ENCODE results near the gene UVRAG. TPM values are rescaled to one million over a fixed set of nuclear protein-coding genes. Genes with fewer than 3 reads are reported as not detected.

The UVRAG gene
- total RNA-seq, 4 donors from 2014 or later, result 27.1 to 35.9 (median 31.0) TPM

DNA sequence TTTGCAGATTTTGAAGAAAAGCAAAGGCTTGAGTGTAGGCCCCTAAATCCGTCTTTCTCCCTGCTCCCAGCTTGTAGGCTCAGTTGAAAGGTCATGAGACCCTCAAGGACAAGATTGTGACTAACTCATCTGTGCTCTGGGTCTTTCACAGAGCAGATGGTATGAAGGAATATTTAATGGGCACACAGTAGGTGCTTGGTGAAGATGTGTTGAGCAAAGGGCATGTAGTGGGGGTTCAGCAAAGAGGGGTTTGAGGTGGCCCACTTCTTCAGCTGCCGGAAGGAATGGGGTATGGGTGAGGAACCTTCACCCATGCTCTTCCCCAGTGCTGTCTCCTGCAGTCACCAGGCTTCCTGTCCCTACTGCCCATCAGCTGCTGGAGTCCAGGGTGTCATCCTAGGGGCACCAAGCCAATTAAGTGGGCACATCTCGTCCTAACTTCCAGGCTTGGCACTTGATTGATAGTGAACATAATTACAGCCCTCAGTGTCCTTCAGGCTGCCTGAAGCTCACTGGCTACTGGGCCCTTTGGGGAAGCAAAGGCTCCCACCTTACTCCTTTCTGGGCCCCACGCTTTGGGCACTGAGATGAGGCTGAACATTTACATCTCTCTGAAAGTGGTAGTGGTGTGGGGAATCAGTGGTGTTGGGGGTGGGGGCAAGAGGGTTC lies 31.5 kb upstream of the UVRAG start:
- Histone ChIP-seq H3K27me3 (no peaks in the 10 kb centered on the region), H3K9me3 (no peaks in the 10 kb centered on the region), H3K4me1 (no peaks in the 10 kb centered on the region), H3K27ac (no peak overlapping the region), H3K4me3 (replicated peaks in 1 of 3) (no peak overlapping the region), H3K36me3 (no peaks in the 10 kb centered on the region)
- WGBS, 2 donors, result 78 to 96% methylated on average over 4 of the region's 4 CpGs
- no peak for DNase-seq
- TF ChIP-seq, protein P1, sequence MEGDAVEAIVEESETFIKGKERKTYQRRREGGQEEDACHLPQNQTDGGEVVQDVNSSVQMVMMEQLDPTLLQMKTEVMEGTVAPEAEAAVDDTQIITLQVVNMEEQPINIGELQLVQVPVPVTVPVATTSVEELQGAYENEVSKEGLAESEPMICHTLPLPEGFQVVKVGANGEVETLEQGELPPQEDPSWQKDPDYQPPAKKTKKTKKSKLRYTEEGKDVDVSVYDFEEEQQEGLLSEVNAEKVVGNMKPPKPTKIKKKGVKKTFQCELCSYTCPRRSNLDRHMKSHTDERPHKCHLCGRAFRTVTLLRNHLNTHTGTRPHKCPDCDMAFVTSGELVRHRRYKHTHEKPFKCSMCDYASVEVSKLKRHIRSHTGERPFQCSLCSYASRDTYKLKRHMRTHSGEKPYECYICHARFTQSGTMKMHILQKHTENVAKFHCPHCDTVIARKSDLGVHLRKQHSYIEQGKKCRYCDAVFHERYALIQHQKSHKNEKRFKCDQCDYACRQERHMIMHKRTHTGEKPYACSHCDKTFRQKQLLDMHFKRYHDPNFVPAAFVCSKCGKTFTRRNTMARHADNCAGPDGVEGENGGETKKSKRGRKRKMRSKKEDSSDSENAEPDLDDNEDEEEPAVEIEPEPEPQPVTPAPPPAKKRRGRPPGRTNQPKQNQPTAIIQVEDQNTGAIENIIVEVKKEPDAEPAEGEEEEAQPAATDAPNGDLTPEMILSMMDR (IDR thresholded peaks at IDR 0.05), result no peak
- intact Hi-C loops (cut with DNase I), result no loop called here

DNA sequence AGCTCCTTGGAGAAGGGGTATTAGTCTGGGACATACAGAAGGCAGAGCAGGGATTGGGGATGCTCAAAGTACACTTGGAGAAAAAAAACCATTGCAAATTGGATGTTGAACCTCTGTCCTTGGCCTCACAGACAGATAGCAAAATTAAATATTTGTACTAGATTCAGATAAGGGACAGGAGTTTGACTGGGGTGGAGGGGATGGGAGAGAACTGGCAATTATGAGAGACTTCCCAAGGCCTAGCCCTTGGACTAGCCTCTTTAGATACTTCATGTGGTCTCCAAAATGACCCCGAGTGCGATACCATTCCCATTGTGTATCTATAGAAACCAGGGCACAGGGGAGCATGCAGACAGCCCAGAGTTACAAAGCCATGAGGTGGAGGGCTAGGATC lies 30.9 kb upstream of the UVRAG start:
- no peaks in the 10 kb centered on the region for H3K27me3 ChIP-seq
- no peak for TF ChIP-seq POLR2A (IDR thresholded peaks at IDR 0.05)
- TF ChIP-seq, protein P1 (IDR thresholded peaks at IDR 0.05), result no peak
- H3K4me1 ChIP-seq, result no peaks in the 10 kb centered on the region
- H3K4me3 ChIP-seq (replicated peaks in 1 of 3), result no peak overlapping the region
- 96 to 100% methylated on average over 2 of the region's 2 CpGs for WGBS, 2 donors
- intact Hi-C loops (cut with DNase I), result no loop called here
- no peaks in the 10 kb centered on the region for H3K36me3 ChIP-seq
- H3K9me3 ChIP-seq, result no peaks in the 10 kb centered on the region
- no peak for DNase-seq
- no peak overlapping the region for H3K27ac ChIP-seq

DNA sequence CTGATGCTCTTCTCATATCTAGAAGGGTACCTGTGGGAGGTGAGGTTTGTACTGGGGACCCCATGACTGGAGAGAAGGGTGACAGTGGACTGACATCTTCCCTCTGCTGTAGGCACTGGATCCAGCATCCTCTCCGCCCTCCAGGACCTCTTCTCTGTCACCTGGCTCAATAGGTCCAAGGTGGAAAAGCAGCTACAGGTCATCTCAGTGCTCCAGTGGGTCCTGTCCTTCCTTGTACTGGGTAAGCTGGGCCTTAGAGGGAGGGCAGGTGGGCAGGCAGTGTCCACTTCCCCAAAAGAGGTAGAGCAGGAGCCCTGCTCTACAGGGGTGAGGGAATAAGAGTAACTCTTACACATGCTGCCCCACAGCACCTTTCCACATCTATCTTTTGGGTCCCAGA lies 30.5 kb upstream of the UVRAG start:
- no peaks in the 10 kb centered on the region for H3K27me3 ChIP-seq
- H3K4me1 ChIP-seq, result no peaks in the 10 kb centered on the region
- H3K9me3 ChIP-seq, result no peaks in the 10 kb centered on the region
- no peak overlapping the region for H3K4me3 ChIP-seq (replicated peaks in 1 of 3)
- 70 to 100% methylated on average over 1 of the region's 1 CpG for WGBS, 2 donors
- no peak for TF ChIP-seq POLR2A (IDR thresholded peaks at IDR 0.05)
- TF ChIP-seq, protein P1 (IDR thresholded peaks at IDR 0.05), result no peak
- no peaks in the 10 kb centered on the region for H3K36me3 ChIP-seq
- no peak overlapping the region for H3K27ac ChIP-seq
- intact Hi-C loops (cut with DNase I), result no loop called here
- no peak for DNase-seq

DNA sequence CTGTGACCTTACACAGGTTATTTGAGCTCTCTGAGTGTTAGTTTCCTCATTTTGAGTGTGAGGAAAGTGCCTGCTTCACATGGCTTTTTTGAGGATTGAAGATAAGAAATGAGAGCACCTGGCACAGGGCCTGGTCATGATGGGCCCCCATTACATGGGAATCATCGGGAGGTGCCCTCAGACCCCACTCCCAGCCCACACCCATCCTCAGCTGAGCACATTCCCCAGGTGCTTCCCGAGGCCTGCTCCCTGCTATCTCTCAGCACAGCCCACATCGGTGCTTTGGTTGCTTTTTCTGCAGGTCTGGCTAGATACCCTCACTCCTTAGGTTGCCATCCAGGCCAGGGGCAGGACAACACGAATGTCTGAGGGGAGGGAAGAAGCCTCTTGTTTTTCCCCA lies 29.8 kb upstream of the UVRAG start:
- Histone ChIP-seq H3K27me3 (no peaks in the 10 kb centered on the region), H3K27ac (no peak overlapping the region)
- intact Hi-C loops (cut with DNase I), result no loop called here

DNA sequence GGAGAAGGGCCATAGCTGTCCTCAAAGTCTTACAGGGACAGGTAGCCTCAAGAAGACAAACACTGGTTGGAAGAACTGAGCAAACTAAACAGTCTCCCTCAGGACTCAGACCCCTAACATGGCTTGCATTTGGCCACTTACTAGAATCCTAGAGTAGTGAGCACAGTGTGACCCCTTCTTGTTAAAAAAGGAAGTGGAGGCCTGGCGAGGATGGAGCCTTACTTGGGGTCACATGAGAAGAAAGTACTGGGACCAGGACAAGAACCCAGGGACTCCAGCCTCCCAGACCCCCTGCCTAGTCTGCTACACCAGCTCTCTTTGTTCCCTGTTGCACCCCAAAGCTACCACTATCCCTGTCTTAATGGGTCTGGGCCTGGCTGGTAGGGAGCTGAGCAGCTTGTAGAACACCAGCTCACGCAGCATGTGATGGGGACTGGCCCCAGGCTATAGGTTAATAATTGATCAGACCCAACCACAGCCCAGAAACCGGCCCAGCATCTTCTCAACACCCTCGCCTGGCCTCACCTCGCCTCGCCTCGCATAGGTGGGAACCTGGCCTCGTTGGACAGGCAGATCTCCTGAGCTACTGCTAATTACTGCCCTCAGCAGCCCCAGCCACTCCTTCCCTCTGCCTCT lies 28.8 kb upstream of the UVRAG start:
- H3K27me3 ChIP-seq, result no peaks in the 10 kb centered on the region
- 93 to 94% methylated on average over 8 of the region's 8 CpGs for WGBS, 2 donors
- TF ChIP-seq, protein P1 (IDR thresholded peaks at IDR 0.05), result no peak
- TF ChIP-seq POLR2A (IDR thresholded peaks at IDR 0.05), result no peak
- no peak overlapping the region for H3K4me3 ChIP-seq (replicated peaks in 1 of 3)
- H3K4me1 ChIP-seq, result no peaks in the 10 kb centered on the region
- H3K9me3 ChIP-seq, result no peaks in the 10 kb centered on the region
- H3K36me3 ChIP-seq, result no peaks in the 10 kb centered on the region
- intact Hi-C loops (cut with DNase I), result no loop called here
- H3K27ac ChIP-seq, result no peak overlapping the region
- DNase-seq, result no peak

More for the DNA sequence above, 29.8 kb upstream of the UVRAG start:
- no peak for DNase-seq
- 86 to 92% methylated on average over 3 to 4 of the region's 4 CpGs for WGBS, 2 donors
- Histone ChIP-seq H3K36me3 (no peaks in the 10 kb centered on the region), H3K9me3 (no peaks in the 10 kb centered on the region), H3K4me1 (no peaks in the 10 kb centered on the region), H3K4me3 (replicated peaks in 1 of 3) (no peak overlapping the region)
- no peak for TF ChIP-seq POLR2A (IDR thresholded peaks at IDR 0.05)
- TF ChIP-seq, protein P1 (IDR thresholded peaks at IDR 0.05), result no peak
